Sigmoid colon (tissue), 4 donors: ENCODE data around the gene FBLN1.

Experiments used
- CTCF ChIP-seq, 4 experiments: fragments of 450-650 bp in 3 of 4; fragments of 200-600 bp in 1 of 4; IDR thresholded peaks; one replicate each; pipeline ENCODE4 v1.5.1; 2016 to 2019; ENCODE audit warnings: antibody characterized with exemption in 4 of 4, mild to moderate bottlenecking in 3 of 4, moderate library complexity in 2 of 4
- POLR2A ChIP-seq, 2 donors: fragments of 450-650 bp; IDR thresholded peaks; one replicate each; pipeline ENCODE4 v1.6.1; 2016; ENCODE audit warnings: antibody characterized with exemption in 2 of 2, mild to moderate bottlenecking in 2 of 2, moderate library complexity in 2 of 2
- POLR2AphosphoS5 ChIP-seq, 4 donors: sonication (generic); formaldehyde crosslinking; IDR thresholded peaks; one replicate each; pipeline ENCODE4 v1.6.1; 2017; ENCODE audit warnings: antibody characterized with exemption in 4 of 4

GRCh38 chr22:45650721-45651120, 148.0 kb downstream of the FBLN1 start:
- TF ChIP-seq CTCF (IDR thresholded peaks at IDR 0.05), result no peak
- TF ChIP-seq POLR2A (IDR thresholded peaks at IDR 0.05), result no peak
- TF ChIP-seq POLR2AphosphoS5 (IDR thresholded peaks at IDR 0.05), result no peak
